ENCODE data around the gene ADPRHL1. TPM values are rescaled to one million over a fixed set of nuclear protein-coding genes. Genes with fewer than 3 reads are reported as not detected.
A peak's percentile ranks its signal among the peaks of the same experiment; 100 is the strongest.

Gene ADPRHL1
- total RNA-seq, 1 experiment from 2014 or later = 1.5 TPM

GRCh38 chr13:113401452-113402415, 51.6 kb downstream of the ADPRHL1 start:
- DNase-seq (ENCODE audit: low spot score) (peak; percentile 19), ATAC-seq (peak; percentile 27)
- no peak overlapping the region for H3K4me3 Mint-ChIP-seq
- TF ChIP-seq FOXP1 (CRISPR knock-in tag; IDR thresholded peaks at IDR 0.05; ENCODE audit: borderline replicate concordance) = 0 out of 2 replicates have a peak, but pooled peaks have one; percentile 14
- TF ChIP-seq ZNF671 (CRISPR knock-in tag; IDR thresholded peaks at IDR 0.05) = no peak
- H3K9me3 Mint-ChIP-seq = no peaks in the 10 kb centered on the region
- no peak overlapping the region; the same call in 1 of the 2 replicates for H3K27ac Mint-ChIP-seq
- H3K4me1 Mint-ChIP-seq = peaks cover 5% of the 10 kb centered on the region
- CTCF ChIA-PET = interaction anchor here (0.5 to 1.4 kb wide), 2 partner anchors 8 to 109 kb away, joined by 3 to 8 read pairs; no protein-coding TSS in a partner anchor
- POLR2A ChIA-PET = no interaction called here
- H3K36me3 Mint-ChIP-seq = no peaks in the 10 kb centered on the region
- H3K27me3 Mint-ChIP-seq (ENCODE audit: low read depth) = no peaks in the 10 kb centered on the region

DNA sequence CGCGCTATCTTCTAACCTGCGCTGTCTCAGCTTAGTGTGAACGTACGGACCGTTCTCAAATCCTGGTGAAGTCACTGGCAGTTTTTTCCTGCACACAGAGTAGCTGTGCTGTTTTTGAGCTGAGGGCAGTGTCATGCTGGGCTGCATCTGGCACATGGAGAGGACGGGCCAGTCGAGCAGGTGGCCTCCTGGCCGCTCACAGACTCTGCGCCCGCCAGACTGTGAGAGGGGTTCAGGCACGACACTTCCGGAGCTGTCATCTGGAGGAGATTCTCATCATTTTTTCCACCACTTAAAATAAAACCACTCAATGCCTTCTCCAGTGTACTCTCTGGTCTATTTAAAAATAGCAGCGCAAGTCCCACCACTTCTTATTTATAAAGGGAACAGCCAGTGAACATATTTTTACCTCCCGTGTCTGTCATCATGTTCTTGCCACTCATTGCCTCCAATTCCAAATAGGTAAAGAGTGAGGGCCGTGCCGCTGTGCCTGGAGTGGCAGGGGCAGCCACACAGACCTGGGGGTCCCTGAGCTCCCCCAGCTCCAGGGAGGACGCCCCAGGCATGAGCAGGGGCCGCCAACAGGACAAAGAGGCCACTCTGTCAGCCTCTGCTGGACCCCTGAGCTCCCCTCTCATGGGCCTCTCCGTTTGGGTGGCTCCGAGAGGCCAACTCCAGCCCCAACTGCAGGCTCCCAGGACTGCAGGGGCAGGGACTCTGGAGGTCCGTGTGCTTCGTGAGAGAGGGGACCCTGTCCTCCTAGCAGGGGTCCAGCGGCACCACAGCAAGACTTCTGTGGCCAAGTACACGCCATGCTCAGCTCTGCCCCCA, 52.5 kb downstream of the ADPRHL1 start:
- ATAC-seq = no peak
- no peaks in the 10 kb centered on the region for H3K36me3 Mint-ChIP-seq
- POLR2A ChIA-PET = no interaction called here
- CTCF ChIA-PET = interaction anchor here (0.5 kb wide), 1 partner anchor 108 kb away, joined by 3 read pairs; no protein-coding TSS in a partner anchor
- no peak overlapping the region for H3K4me3 Mint-ChIP-seq
- peak; percentile 7 for DNase-seq (ENCODE audit: low spot score)
- H3K9me3 Mint-ChIP-seq = no peaks in the 10 kb centered on the region
- TF ChIP-seq MYBL2 (CRISPR knock-in tag; IDR thresholded peaks at IDR 0.05) (no peak), RORB (CRISPR knock-in tag; IDR thresholded peaks at IDR 0.05) (no peak), ZSCAN18 (CRISPR knock-in tag; IDR thresholded peaks at IDR 0.05) (no peak), ZNF317 (CRISPR knock-in tag; IDR thresholded peaks at IDR 0.05; ENCODE audit: borderline replicate concordance, low read depth) (no peak), ZNF138 (CRISPR knock-in tag; conservative IDR thresholded peaks at IDR 0.05) (no peak), USF1 (CRISPR knock-in tag; IDR thresholded peaks at IDR 0.05) (no peak), TP53 (CRISPR knock-in tag; IDR thresholded peaks at IDR 0.05) (no peak), GABPB1 (CRISPR knock-in tag; IDR thresholded peaks at IDR 0.05) (no peak), NFE2L1 (CRISPR knock-in tag; IDR thresholded peaks at IDR 0.05) (no peak)
- TF ChIP-seq, protein P1, sequence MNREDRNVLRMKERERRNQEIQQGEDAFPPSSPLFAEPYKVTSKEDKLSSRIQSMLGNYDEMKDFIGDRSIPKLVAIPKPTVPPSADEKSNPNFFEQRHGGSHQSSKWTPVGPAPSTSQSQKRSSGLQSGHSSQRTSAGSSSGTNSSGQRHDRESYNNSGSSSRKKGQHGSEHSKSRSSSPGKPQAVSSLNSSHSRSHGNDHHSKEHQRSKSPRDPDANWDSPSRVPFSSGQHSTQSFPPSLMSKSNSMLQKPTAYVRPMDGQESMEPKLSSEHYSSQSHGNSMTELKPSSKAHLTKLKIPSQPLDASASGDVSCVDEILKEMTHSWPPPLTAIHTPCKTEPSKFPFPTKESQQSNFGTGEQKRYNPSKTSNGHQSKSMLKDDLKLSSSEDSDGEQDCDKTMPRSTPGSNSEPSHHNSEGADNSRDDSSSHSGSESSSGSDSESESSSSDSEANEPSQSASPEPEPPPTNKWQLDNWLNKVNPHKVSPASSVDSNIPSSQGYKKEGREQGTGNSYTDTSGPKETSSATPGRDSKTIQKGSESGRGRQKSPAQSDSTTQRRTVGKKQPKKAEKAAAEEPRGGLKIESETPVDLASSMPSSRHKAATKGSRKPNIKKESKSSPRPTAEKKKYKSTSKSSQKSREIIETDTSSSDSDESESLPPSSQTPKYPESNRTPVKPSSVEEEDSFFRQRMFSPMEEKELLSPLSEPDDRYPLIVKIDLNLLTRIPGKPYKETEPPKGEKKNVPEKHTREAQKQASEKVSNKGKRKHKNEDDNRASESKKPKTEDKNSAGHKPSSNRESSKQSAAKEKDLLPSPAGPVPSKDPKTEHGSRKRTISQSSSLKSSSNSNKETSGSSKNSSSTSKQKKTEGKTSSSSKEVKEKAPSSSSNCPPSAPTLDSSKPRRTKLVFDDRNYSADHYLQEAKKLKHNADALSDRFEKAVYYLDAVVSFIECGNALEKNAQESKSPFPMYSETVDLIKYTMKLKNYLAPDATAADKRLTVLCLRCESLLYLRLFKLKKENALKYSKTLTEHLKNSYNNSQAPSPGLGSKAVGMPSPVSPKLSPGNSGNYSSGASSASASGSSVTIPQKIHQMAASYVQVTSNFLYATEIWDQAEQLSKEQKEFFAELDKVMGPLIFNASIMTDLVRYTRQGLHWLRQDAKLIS (CRISPR knock-in tag; IDR thresholded peaks at IDR 0.05; ENCODE audit: borderline replicate concordance) = no peak
- TF ChIP-seq, protein P2, sequence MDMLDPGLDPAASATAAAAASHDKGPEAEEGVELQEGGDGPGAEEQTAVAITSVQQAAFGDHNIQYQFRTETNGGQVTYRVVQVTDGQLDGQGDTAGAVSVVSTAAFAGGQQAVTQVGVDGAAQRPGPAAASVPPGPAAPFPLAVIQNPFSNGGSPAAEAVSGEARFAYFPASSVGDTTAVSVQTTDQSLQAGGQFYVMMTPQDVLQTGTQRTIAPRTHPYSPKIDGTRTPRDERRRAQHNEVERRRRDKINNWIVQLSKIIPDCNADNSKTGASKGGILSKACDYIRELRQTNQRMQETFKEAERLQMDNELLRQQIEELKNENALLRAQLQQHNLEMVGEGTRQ (CRISPR knock-in tag; IDR thresholded peaks at IDR 0.05) = no peak
- no peaks in the 10 kb centered on the region for H3K27me3 Mint-ChIP-seq (ENCODE audit: low read depth)
- H3K4me1 Mint-ChIP-seq = peaks cover 5% of the 10 kb centered on the region
- H3K27ac Mint-ChIP-seq = no peak overlapping the region
